Measurements from ENCODE around the gene NBAS.

The NBAS gene

GRCh38 chr2:15561574-15562344, 625 bp upstream of the NBAS start:
- no peaks in the 10 kb centered on the region for H3K27me3 ChIP-seq
- no peaks in the 10 kb centered on the region for H3K9me3 ChIP-seq
- H3K27ac ChIP-seq = peak overlapping the region; percentile 77 to 80
- no peaks in the 10 kb centered on the region for H3K36me3 ChIP-seq
- no peak for DNase-seq
- peaks cover 0 to 23% (median 18%) of the 10 kb centered on the region in 4 donors for H3K4me1 ChIP-seq
- TF ChIP-seq CTCF (IDR thresholded peaks at IDR 0.05) = no peak
- H3K4me3 ChIP-seq = peak overlapping the region; percentile 70 to 84
- intact Hi-C loops (cut with DNase I; ENCODE audit: low total_unique reads) = no loop called here

GRCh38 chr2:15560140-15560987, 770 bp downstream of the NBAS start:
- no peaks in the 10 kb centered on the region for H3K9me3 ChIP-seq
- intact Hi-C loops (cut with DNase I; ENCODE audit: low total_unique reads) = no loop called here
- H3K27ac ChIP-seq = peak overlapping the region; percentile 77 to 80
- no peaks in the 10 kb centered on the region for H3K36me3 ChIP-seq
- no peak for DNase-seq
- no peak for TF ChIP-seq CTCF (IDR thresholded peaks at IDR 0.05)
- H3K4me1 ChIP-seq = peaks cover 0 to 23% (median 18%) of the 10 kb centered on the region in 4 donors
- H3K27me3 ChIP-seq = no peaks in the 10 kb centered on the region
- H3K4me3 ChIP-seq = peak overlapping the region; percentile 70 to 84

- TF ChIP-seq CTCF (IDR thresholded peaks at IDR 0.05) = no peak
- H3K27ac ChIP-seq = no peak overlapping the region
- no peaks in the 10 kb centered on the region for H3K9me3 ChIP-seq
- H3K4me1 ChIP-seq = peaks cover 0 to 23% (median 18%) of the 10 kb centered on the region in 4 donors
- H3K36me3 ChIP-seq = no peaks in the 10 kb centered on the region
- H3K27me3 ChIP-seq = no peaks in the 10 kb centered on the region
- no peak for DNase-seq
- peak overlapping the region; percentile 70 to 84 for H3K4me3 ChIP-seq
- intact Hi-C loops (cut with DNase I; ENCODE audit: low total_unique reads) = no loop called here
Observed at GRCh38 chr2:15559379-15560139, 1.6 kb downstream of the NBAS start.

GRCh38 chr2:15557887-15558311, 3.2 kb downstream of the NBAS start:
- H3K9me3 ChIP-seq = no peaks in the 10 kb centered on the region
- no peak for TF ChIP-seq CTCF (IDR thresholded peaks at IDR 0.05)
- DNase-seq = no peak
- H3K4me1 ChIP-seq = peaks cover 0 to 23% (median 18%) of the 10 kb centered on the region in 4 donors
- intact Hi-C loops (cut with DNase I; ENCODE audit: low total_unique reads) = no loop called here
- no peak overlapping the region for H3K4me3 ChIP-seq
- no peaks in the 10 kb centered on the region for H3K27me3 ChIP-seq
- peaks cover 0 to 5% (median under 1%) of the 10 kb centered on the region in 3 donors for H3K36me3 ChIP-seq
- no peak overlapping the region for H3K27ac ChIP-seq

GRCh38 chr2:15556311-15556930, 4.7 kb downstream of the NBAS start:
- no peak for TF ChIP-seq CTCF (IDR thresholded peaks at IDR 0.05)
- Histone ChIP-seq H3K4me3 (no peak overlapping the region), H3K4me1 (peaks cover 0 to 23% (median 18%) of the 10 kb centered on the region in 4 donors), H3K36me3 (peaks cover 0 to 13% (median 9%) of the 10 kb centered on the region in 3 donors), H3K27me3 (no peaks in the 10 kb centered on the region), H3K9me3 (no peaks in the 10 kb centered on the region), H3K27ac (no peak overlapping the region)
- intact Hi-C loops (cut with DNase I; ENCODE audit: low total_unique reads) = no loop called here
- no peak for DNase-seq

Data from tibial artery (tissue), 4 donors.